GM21360 (cell line): ENCODE results near the gene DIRAS2.
"Not testable (repeated sequence)": the region's sequence is repeated elsewhere in the genome, so short reads cannot be mapped to it uniquely, and the experiment has no call there.

Source experiments
- ATAC-seq: cut with Tn5 transposase; IDR thresholded peaks from one replicate; pipeline ENCODE4 v1.9.1; 2021; ENCODE audit warnings: mild to moderate bottlenecking, moderate library complexity; ENCODE audit not compliant: unreplicated experiment

The DIRAS2 gene

GRCh38 chr9:90642570-90643539 is at the start of gene DIRAS2:
Gene DIRAS2 (minus strand): TSS chr9:90642824. CDS start chr9:90613827, 28,997 bp downstream.
- ATAC-seq: no peak

- no peak for ATAC-seq
These were observed 42.1 kb upstream of the DIRAS2 start for GRCh38 chr9:90684736-90685135.

GRCh38 chr9:90684106-90684505 is 41.5 kb upstream of the DIRAS2 start:
- no peak for ATAC-seq

- no peak for ATAC-seq
These were observed 37.9 kb upstream of the DIRAS2 start for GRCh38 chr9:90680534-90680933.

- ATAC-seq: no peak
These were observed 22.4 kb upstream of the DIRAS2 start for GRCh38 chr9:90665072-90665471.

GRCh38 chr9:90659650-90660364 is 17.2 kb upstream of the DIRAS2 start:
- ATAC-seq: no peak

- no peak for ATAC-seq
These were observed 16.2 kb upstream of the DIRAS2 start for GRCh38 chr9:90658783-90659182.

GRCh38 chr9:90658181-90658580 is 15.6 kb upstream of the DIRAS2 start:
- no peak for ATAC-seq

GRCh38 chr9:90656876-90657275 is 14.3 kb upstream of the DIRAS2 start:
- not testable (repeated sequence) for ATAC-seq

- no peak for ATAC-seq
These were observed 8.6 kb upstream of the DIRAS2 start for GRCh38 chr9:90651246-90651645.

- no peak for ATAC-seq
These were observed 5.2 kb upstream of the DIRAS2 start for GRCh38 chr9:90647843-90648242.

- no peak for ATAC-seq
These were observed 3.1 kb upstream of the DIRAS2 start for GRCh38 chr9:90645721-90646120.

- ATAC-seq: no peak
These were observed 638 bp downstream of the DIRAS2 start for GRCh38 chr9:90641884-90642487.

GRCh38 chr9:90641086-90641485 is 1.5 kb downstream of the DIRAS2 start:
- no peak for ATAC-seq

GRCh38 chr9:90640361-90640760 is 2.3 kb downstream of the DIRAS2 start:
- no peak for ATAC-seq

GRCh38 chr9:90637626-90638025 is 5.0 kb downstream of the DIRAS2 start:
- ATAC-seq: no peak

- no peak for ATAC-seq
These were observed 9.9 kb downstream of the DIRAS2 start for GRCh38 chr9:90632647-90633207.

GRCh38 chr9:90631964-90632363 is 10.7 kb downstream of the DIRAS2 start:
- ATAC-seq: no peak

- no peak for ATAC-seq
These were observed 12.6 kb downstream of the DIRAS2 start for GRCh38 chr9:90629991-90630390.

GRCh38 chr9:90629354-90629753 is 13.3 kb downstream of the DIRAS2 start:
- ATAC-seq: no peak

GRCh38 chr9:90616806-90617205 is 25.8 kb downstream of the DIRAS2 start:
- ATAC-seq: no peak
